Mucosa of rectum (tissue), 2 donors: ENCODE results near the gene ERP44.
"Not testable (repeated sequence)": the region's sequence is repeated elsewhere in the genome, so short reads cannot be mapped to it uniquely, and the experiment has no call there.

Experiments
- H3K27ac ChIP-seq, 2 donors: one replicate each; pipeline ENCODE4 v1.7.0; 2013; ENCODE audit warnings: inconsistent platforms in 2 of 2, low read depth in 2 of 2, low read length in 2 of 2
- H3K27me3 ChIP-seq, 2 donors: one replicate each; pipeline ENCODE4 v1.7.0; 2013; ENCODE audit warnings: low read length in 2 of 2; ENCODE audit not compliant: control insufficient read depth in 2 of 2, insufficient read depth in 2 of 2
- H3K36me3 ChIP-seq, 2 donors: one replicate each; pipeline ENCODE4 v1.7.0; 2013; ENCODE audit warnings: low read length in 2 of 2; ENCODE audit not compliant: control insufficient read depth in 2 of 2, insufficient read depth in 2 of 2
- H3K4me1 ChIP-seq, 2 donors: one replicate each; pipeline ENCODE4 v1.7.0; 2013; ENCODE audit warnings: low read length in 2 of 2, mild to moderate bottlenecking in 1 of 2; ENCODE audit not compliant: control insufficient read depth in 2 of 2, insufficient read depth in 2 of 2
- H3K4me3 ChIP-seq, 2 donors: one replicate each; pipeline ENCODE4 v1.7.0; 2013; ENCODE audit warnings: low read length in 2 of 2
- H3K9ac ChIP-seq, 2 donors: one replicate each; pipeline ENCODE4 v1.7.0; 2013; ENCODE audit warnings: low read length in 2 of 2, low read depth in 1 of 2, mild to moderate bottlenecking in 1 of 2
- H3K9me3 ChIP-seq, 2 donors: one replicate each; pipeline ENCODE4 v1.7.0; 2013; ENCODE audit warnings: low read length in 2 of 2; ENCODE audit not compliant: control insufficient read depth in 2 of 2
- donor health status: healthy.
- donor health status: Normal muscosa, but diverticular disease.

ERP44 gene

GRCh38 chr9:100071271-100071670 lies 27.5 kb downstream of the ERP44 start:
- Histone ChIP-seq H3K27me3 (no peaks in the 10 kb centered on the region), H3K36me3 (no peaks in the 10 kb centered on the region), H3K9me3 (no peaks in the 10 kb centered on the region), H3K27ac (no peak overlapping the region), H3K9ac (peak overlapping the region in 1 of 2 donors; percentile 6), H3K4me3 (no peak overlapping the region), H3K4me1 (peaks cover 0 to 2% of the 10 kb centered on the region in 2 donors)

- no peaks in the 10 kb centered on the region for H3K27me3 ChIP-seq
- no peak overlapping the region for H3K27ac ChIP-seq
- H3K36me3 ChIP-seq = no peaks in the 10 kb centered on the region
- H3K9ac ChIP-seq = no peak overlapping the region
- no peaks in the 10 kb centered on the region for H3K9me3 ChIP-seq
- H3K4me3 ChIP-seq = no peak overlapping the region
- peaks cover 0 to 2% of the 10 kb centered on the region in 2 donors for H3K4me1 ChIP-seq
Measured at GRCh38 chr9:100070104-100071041, 28.4 kb downstream of the ERP44 start.

GRCh38 chr9:100069068-100069467 lies 29.7 kb downstream of the ERP44 start:
- H3K27ac ChIP-seq, H3K36me3 ChIP-seq, H3K27me3 ChIP-seq, H3K4me3 ChIP-seq, H3K9ac ChIP-seq, H3K9me3 ChIP-seq, H3K4me1 ChIP-seq: not testable (repeated sequence)

GRCh38 chr9:100067990-100068389 lies 30.8 kb downstream of the ERP44 start:
- H3K9ac ChIP-seq, H3K27ac ChIP-seq, H3K4me3 ChIP-seq, H3K9me3 ChIP-seq, H3K4me1 ChIP-seq, H3K27me3 ChIP-seq, H3K36me3 ChIP-seq: not testable (repeated sequence)

- H3K27me3 ChIP-seq = no peaks in the 10 kb centered on the region
- no peak overlapping the region for H3K27ac ChIP-seq
- H3K4me1 ChIP-seq = peaks cover 0 to 3% of the 10 kb centered on the region in 2 donors
- H3K4me3 ChIP-seq = no peak overlapping the region
- H3K36me3 ChIP-seq = no peaks in the 10 kb centered on the region
- H3K9me3 ChIP-seq = no peaks in the 10 kb centered on the region
- H3K9ac ChIP-seq = no peak overlapping the region
Measured at GRCh38 chr9:100066539-100066938, 32.3 kb downstream of the ERP44 start.

GRCh38 chr9:100064872-100065581 lies 33.8 kb downstream of the ERP44 start:
- Histone ChIP-seq H3K36me3 (no peaks in the 10 kb centered on the region), H3K4me1 (peaks cover 0 to 3% of the 10 kb centered on the region in 2 donors), H3K4me3 (no peak overlapping the region), H3K27me3 (no peaks in the 10 kb centered on the region), H3K9ac (no peak overlapping the region), H3K9me3 (no peaks in the 10 kb centered on the region), H3K27ac (no peak overlapping the region)

- Histone ChIP-seq H3K4me3 (no peak overlapping the region), H3K27me3 (no peaks in the 10 kb centered on the region), H3K27ac (no peak overlapping the region), H3K9me3 (no peaks in the 10 kb centered on the region), H3K9ac (no peak overlapping the region), H3K36me3 (peaks cover 7 to 8% of the 10 kb centered on the region in 2 donors), H3K4me1 (peaks cover 0 to 3% of the 10 kb centered on the region in 2 donors)
Measured at GRCh38 chr9:100063185-100063584, 35.6 kb downstream of the ERP44 start.

- H3K27me3 ChIP-seq, H3K9ac ChIP-seq, H3K36me3 ChIP-seq, H3K27ac ChIP-seq, H3K4me1 ChIP-seq, H3K4me3 ChIP-seq, H3K9me3 ChIP-seq: not testable (repeated sequence)
Measured at GRCh38 chr9:100062683-100063082, 36.1 kb downstream of the ERP44 start.

GRCh38 chr9:100058699-100059579 lies 39.9 kb downstream of the ERP44 start:
- Histone ChIP-seq H3K9ac (no peak overlapping the region), H3K4me3 (no peak overlapping the region), H3K9me3 (no peaks in the 10 kb centered on the region), H3K36me3 (peaks cover 7 to 13% of the 10 kb centered on the region in 2 donors), H3K4me1 (peaks cover 0 to 3% of the 10 kb centered on the region in 2 donors), H3K27ac (no peak overlapping the region), H3K27me3 (no peaks in the 10 kb centered on the region)
